ENCODE results near the gene KMT5C. TPM values are rescaled to one million over a fixed set of nuclear protein-coding genes. Genes with fewer than 3 reads are reported as not detected.

Gene KMT5C
- total RNA-seq, 2 donors from 2014 or later: 17.8 to 32.3 TPM

DNA sequence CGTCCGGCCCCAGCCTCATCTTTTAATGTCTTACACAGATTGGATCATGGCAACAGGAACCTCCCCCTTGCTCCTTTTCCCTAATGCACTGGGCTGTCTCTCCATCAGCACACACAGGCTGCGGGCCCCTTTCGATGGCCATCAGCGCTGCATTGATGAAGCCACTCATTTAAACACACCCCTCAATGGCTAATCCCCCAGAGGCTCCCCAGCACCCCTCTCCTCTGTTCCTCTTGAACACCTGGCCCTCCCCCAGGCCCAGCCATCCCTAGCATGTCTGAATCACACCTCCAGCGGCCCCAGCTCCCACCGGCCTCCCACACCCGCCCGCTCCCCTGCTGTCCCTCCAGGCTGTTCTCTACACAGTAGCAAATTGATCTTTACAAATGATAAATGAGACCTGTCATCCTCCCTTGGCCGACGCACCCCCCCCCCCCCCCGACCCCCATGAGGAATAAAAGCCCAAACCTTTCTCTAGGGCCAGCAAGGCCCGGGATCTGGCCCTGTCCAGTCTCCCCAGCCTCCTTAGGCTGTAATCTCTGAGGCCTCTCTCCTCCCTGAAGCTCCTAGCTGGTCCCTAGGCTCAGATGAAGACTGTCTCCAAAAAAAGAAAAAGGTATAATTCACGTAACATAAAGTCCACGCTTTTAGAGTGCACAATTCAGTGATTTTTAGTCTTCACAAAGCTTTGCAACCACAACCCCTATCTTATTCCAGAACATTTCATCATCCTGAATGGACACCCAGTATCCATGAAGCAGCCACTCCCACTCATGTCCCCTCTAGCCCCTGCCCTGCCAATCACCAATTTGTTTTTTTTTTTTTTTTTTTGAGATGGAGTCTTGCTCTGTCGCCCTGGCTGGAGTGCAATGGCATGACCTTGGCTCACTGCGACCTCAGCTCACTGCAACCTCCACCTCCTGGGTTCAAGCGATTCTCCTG is 53.4 kb downstream of the KMT5C start:
- 66% methylated on average over 18 of the region's 18 CpGs for WGBS
- intact Hi-C loops (cut with DNase I): no loop called here
- no peak overlapping the region for H3K27ac ChIP-seq

More for the DNA sequence above, 53.4 kb downstream of the KMT5C start:
- H3K9me3 ChIP-seq: no peaks in the 10 kb centered on the region
- H3K36me3 ChIP-seq: peaks cover 0 to under 1% of the 10 kb centered on the region in 2 donors
- no peak overlapping the region for H3K4me3 ChIP-seq
- no peak for DNase-seq (ENCODE audit: low spot score)
- no peaks in the 10 kb centered on the region for H3K27me3 ChIP-seq (replicated peaks; ENCODE audit: insufficient read depth)
- H3K4me1 ChIP-seq (replicated peaks): peaks cover 7% of the 10 kb centered on the region
- no peak for TF ChIP-seq POLR2A (IDR thresholded peaks at IDR 0.05)
- TF ChIP-seq POLR2AphosphoS5 (IDR thresholded peaks at IDR 0.05): no peak
- TF ChIP-seq, protein P1, sequence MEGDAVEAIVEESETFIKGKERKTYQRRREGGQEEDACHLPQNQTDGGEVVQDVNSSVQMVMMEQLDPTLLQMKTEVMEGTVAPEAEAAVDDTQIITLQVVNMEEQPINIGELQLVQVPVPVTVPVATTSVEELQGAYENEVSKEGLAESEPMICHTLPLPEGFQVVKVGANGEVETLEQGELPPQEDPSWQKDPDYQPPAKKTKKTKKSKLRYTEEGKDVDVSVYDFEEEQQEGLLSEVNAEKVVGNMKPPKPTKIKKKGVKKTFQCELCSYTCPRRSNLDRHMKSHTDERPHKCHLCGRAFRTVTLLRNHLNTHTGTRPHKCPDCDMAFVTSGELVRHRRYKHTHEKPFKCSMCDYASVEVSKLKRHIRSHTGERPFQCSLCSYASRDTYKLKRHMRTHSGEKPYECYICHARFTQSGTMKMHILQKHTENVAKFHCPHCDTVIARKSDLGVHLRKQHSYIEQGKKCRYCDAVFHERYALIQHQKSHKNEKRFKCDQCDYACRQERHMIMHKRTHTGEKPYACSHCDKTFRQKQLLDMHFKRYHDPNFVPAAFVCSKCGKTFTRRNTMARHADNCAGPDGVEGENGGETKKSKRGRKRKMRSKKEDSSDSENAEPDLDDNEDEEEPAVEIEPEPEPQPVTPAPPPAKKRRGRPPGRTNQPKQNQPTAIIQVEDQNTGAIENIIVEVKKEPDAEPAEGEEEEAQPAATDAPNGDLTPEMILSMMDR (IDR thresholded peaks at IDR 0.05): no peak

Other genes with a start within 250 kb of the KMT5C start
- 100 to 1,000 TPM in 1 of 2 donors, 10 to 100 TPM in 1; 67.8 to 164 TPM for gene PPP1R12C, start 222.2 kb upstream of the KMT5C start, total RNA-seq
- 10 to 100 TPM in 1 of 2 donors, 1 to 10 TPM in 1; 8.5 to 87.9 TPM for gene TNNT1, start 190.7 kb upstream of the KMT5C start, total RNA-seq
- gene TNNI3, start 182.1 kb upstream of the KMT5C start, total RNA-seq: 10 to 100 TPM in 1 of 2 donors, not detected in 1; 12.4 TPM
- gene DNAAF3, start 173.3 kb upstream of the KMT5C start, total RNA-seq: 10 to 100 TPM in 1 of 2 donors, under 1 TPM in 1; 0.55 to 16.1 TPM
- 1 to 10 TPM in 1 of 2 donors, not detected in 1; 4.3 TPM for gene SYT5, start 159.6 kb upstream of the KMT5C start, total RNA-seq
- gene PTPRH, start 130.4 kb upstream of the KMT5C start, total RNA-seq: 1 to 10 TPM in 1 of 2 donors, not detected in 1; 4.0 TPM
- 10 to 100 TPM in 1 of 2 donors, 1 to 10 TPM in 1; 1.5 to 10.8 TPM for gene TMEM86B, start 111.1 kb upstream of the KMT5C start, total RNA-seq
- 100 to 1,000 TPM in 1 of 2 donors, 10 to 100 TPM in 1; 49.5 to 112 TPM for gene PPP6R1, start 80.9 kb upstream of the KMT5C start, total RNA-seq
- 10 to 100 TPM; 33.6 to 36.0 TPM for gene HSPBP1, start 59.8 kb upstream of the KMT5C start, total RNA-seq
- gene BRSK1, start 55.9 kb upstream of the KMT5C start, total RNA-seq: 10 to 100 TPM in 1 of 2 donors, 1 to 10 TPM in 1; 1.4 to 10.9 TPM
- not detected for gene TMEM150B, start 14.5 kb upstream of the KMT5C start, total RNA-seq
- gene COX6B2, start 14.8 kb downstream of the KMT5C start, total RNA-seq: 10 to 100 TPM in 1 of 2 donors, not detected in 1; 10.2 TPM
- 1 to 10 TPM in 1 of 2 donors, not detected in 1; 1.5 TPM for gene GARIN5B, start 23.4 kb downstream of the KMT5C start, total RNA-seq
- gene IL11, start 30.6 kb downstream of the KMT5C start, total RNA-seq: 1 to 10 TPM in 1 of 2 donors, not detected in 1; 2.0 TPM
- gene TMEM190, start 37.0 kb downstream of the KMT5C start, total RNA-seq: not detected
- 100 to 1,000 TPM in 1 of 2 donors, 10 to 100 TPM in 1; 19.6 to 116 TPM for gene TMEM238, start 44.4 kb downstream of the KMT5C start, total RNA-seq
- gene RPL28, start 46.1 kb downstream of the KMT5C start, total RNA-seq: 100 to 1,000 TPM; 439 to 554 TPM
- gene UBE2S, start 67.9 kb downstream of the KMT5C start, total RNA-seq: 10 to 100 TPM; 10.3 to 49.9 TPM
- gene SHISA7, start 103.4 kb downstream of the KMT5C start, total RNA-seq: not detected
- gene ISOC2, start 121.8 kb downstream of the KMT5C start, total RNA-seq: 100 to 1,000 TPM in 1 of 2 donors, 10 to 100 TPM in 1; 85.1 to 117 TPM
- gene C19orf85, start 124.9 kb downstream of the KMT5C start, total RNA-seq: not detected
- 10 to 100 TPM; 10.9 to 66.4 TPM for gene ZNF628, start 136.7 kb downstream of the KMT5C start, total RNA-seq
- 10 to 100 TPM; 10.8 to 19.8 TPM for gene NAT14, start 145.3 kb downstream of the KMT5C start, total RNA-seq
- 1 to 10 TPM; 5.6 to 8.6 TPM for gene SSC5D, start 148.6 kb downstream of the KMT5C start, total RNA-seq
- gene SBK2, start 197.3 kb downstream of the KMT5C start, total RNA-seq: not detected
- under 1 TPM; 0.23 to 0.74 TPM for gene SBK3, start 205.7 kb downstream of the KMT5C start, total RNA-seq
- gene ZNF579, start 241.0 kb downstream of the KMT5C start, total RNA-seq: 10 to 100 TPM in 1 of 2 donors, 1 to 10 TPM in 1; 8.7 to 10.8 TPM